Loucy (cell line): ENCODE measurements around the gene P2RX3.
A peak's percentile ranks its signal among the peaks of the same experiment; 100 is the strongest.

ENCODE experiments used
- H2AFZ ChIP-seq: fragments of 200-600 bp; sonication (generic); 2 replicates; pipeline ENCODE4 v1.6.0; 2016; ENCODE audit warnings: antibody characterized with exemption, mild to moderate bottlenecking, low read length, moderate library complexity
- H3F3A ChIP-seq: fragments of 200-600 bp; 2 replicates; pipeline ENCODE4 v1.6.0; 2016; ENCODE audit warnings: antibody characterized with exemption, low read depth, mild to moderate bottlenecking
- H3K27me3 ChIP-seq: fragments of 200-600 bp; sonication (generic); 2 replicates; pipeline ENCODE4 v1.6.1; 2014; ENCODE audit warnings: low read length, mild to moderate bottlenecking; ENCODE audit not compliant: insufficient read depth, poor library complexity, severe bottlenecking
- H3K36me3 ChIP-seq: fragments of 200-600 bp; sonication (generic); 2 replicates; pipeline ENCODE4 v1.6.1; 2016; ENCODE audit warnings: low read length; ENCODE audit not compliant: insufficient read depth
- H3K4me1 ChIP-seq: fragments of 200-600 bp; sonication (generic); 2 replicates; pipeline ENCODE4 v1.5.1; 2014; ENCODE audit warnings: low read length, mild to moderate bottlenecking; ENCODE audit not compliant: insufficient read depth, poor library complexity, severe bottlenecking
- H3K4me2 ChIP-seq: fragments of 200-600 bp; sonication (generic); 2 replicates; pipeline ENCODE4 v1.6.0; 2014; ENCODE audit warnings: antibody characterized with exemption, low read length, low read depth, mild to moderate bottlenecking; ENCODE audit not compliant: poor library complexity, severe bottlenecking
- H3K4me3 ChIP-seq: fragments of 200-600 bp; sonication (generic); 2 replicates; pipeline ENCODE4 v1.5.1; 2014; ENCODE audit warnings: low read length, mild to moderate bottlenecking, mixed read lengths; ENCODE audit not compliant: poor library complexity, severe bottlenecking
- H3K79me2 ChIP-seq: fragments of 200-600 bp; sonication (generic); 2 replicates; pipeline ENCODE4 v1.6.1; 2014; ENCODE audit warnings: low read length; ENCODE audit not compliant: insufficient read depth
- H3K9ac ChIP-seq: fragments of 200-600 bp; sonication (generic); 2 replicates; pipeline ENCODE4 v1.6.0; 2014; ENCODE audit warnings: mild to moderate bottlenecking, low read depth, low read length, moderate library complexity; ENCODE audit not compliant: poor library complexity, severe bottlenecking
- H3K9me2 ChIP-seq: fragments of 200-600 bp; sonication (generic); replicated peaks from 2 replicates; pipeline ENCODE4 v1.6.1; 2016; ENCODE audit warnings: low read depth, low read length, mixed read lengths
- H3K9me3 ChIP-seq: fragments of 200-600 bp; sonication (generic); 2 replicates; pipeline ENCODE4 v1.6.1; 2014; ENCODE audit warnings: mild to moderate bottlenecking, antibody characterized with exemption, low read length, low read depth; ENCODE audit not compliant: insufficient read depth
- H4K20me1 ChIP-seq: fragments of 200-600 bp; sonication (generic); 2 replicates; pipeline ENCODE4 v1.6.0; 2014; ENCODE audit warnings: antibody characterized with exemption, low read length, mild to moderate bottlenecking; ENCODE audit not compliant: insufficient read depth, poor library complexity, severe bottlenecking
- EZH2phosphoT487 ChIP-seq: fragments of 200-600 bp; IDR thresholded peaks from 2 replicates; pipeline ENCODE4 v1.6.1; 2018; ENCODE audit warnings: antibody characterized with exemption, mild to moderate bottlenecking, moderate library complexity, borderline replicate concordance
- TF ChIP-seq, protein P1 (sequence below): fragments of 200-600 bp; sonication (generic); conservative IDR thresholded peaks from 2 replicates; pipeline ENCODE4 v1.5.1; 2014; ENCODE audit warnings: mild to moderate bottlenecking, antibody characterized with exemption, low read length

The P2RX3 gene

DNA sequence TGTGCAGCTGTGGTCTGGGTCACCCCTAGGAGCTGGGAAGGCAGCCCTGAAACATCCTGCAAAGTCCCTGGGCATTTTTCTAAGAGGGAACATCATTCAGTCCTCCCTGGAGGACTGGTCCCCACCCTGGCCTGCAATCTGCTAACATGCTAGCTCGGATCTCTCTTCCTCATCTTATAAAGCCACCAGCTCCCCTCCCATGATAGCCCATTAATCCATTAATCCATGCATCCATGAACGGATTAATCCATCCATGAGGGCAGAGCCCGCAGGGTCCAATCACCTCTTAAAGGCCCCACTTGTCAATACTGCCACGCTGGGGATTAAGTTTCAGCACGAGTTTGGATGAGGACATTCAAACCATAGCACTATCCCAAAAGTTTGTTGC is 30.7 kb downstream of the P2RX3 start:
- H3K36me3 ChIP-seq = no peaks in the 10 kb centered on the region
- H3K9ac ChIP-seq = no peak overlapping the region
- no peak overlapping the region for H3K4me3 ChIP-seq
- TF ChIP-seq EZH2phosphoT487 = no peak
- TF ChIP-seq, protein P1, sequence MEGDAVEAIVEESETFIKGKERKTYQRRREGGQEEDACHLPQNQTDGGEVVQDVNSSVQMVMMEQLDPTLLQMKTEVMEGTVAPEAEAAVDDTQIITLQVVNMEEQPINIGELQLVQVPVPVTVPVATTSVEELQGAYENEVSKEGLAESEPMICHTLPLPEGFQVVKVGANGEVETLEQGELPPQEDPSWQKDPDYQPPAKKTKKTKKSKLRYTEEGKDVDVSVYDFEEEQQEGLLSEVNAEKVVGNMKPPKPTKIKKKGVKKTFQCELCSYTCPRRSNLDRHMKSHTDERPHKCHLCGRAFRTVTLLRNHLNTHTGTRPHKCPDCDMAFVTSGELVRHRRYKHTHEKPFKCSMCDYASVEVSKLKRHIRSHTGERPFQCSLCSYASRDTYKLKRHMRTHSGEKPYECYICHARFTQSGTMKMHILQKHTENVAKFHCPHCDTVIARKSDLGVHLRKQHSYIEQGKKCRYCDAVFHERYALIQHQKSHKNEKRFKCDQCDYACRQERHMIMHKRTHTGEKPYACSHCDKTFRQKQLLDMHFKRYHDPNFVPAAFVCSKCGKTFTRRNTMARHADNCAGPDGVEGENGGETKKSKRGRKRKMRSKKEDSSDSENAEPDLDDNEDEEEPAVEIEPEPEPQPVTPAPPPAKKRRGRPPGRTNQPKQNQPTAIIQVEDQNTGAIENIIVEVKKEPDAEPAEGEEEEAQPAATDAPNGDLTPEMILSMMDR = no peak
- no peak overlapping the region for H3K4me2 ChIP-seq
- H3K4me1 ChIP-seq = peaks cover 9% of the 10 kb centered on the region
- H3K9me2 ChIP-seq = no peaks in the 10 kb centered on the region
- no peaks in the 10 kb centered on the region for H3F3A ChIP-seq
- H3K27me3 ChIP-seq = no peaks in the 10 kb centered on the region
- H3K79me2 ChIP-seq = no peaks in the 10 kb centered on the region
- no peak overlapping the region for H2AFZ ChIP-seq
- H3K9me3 ChIP-seq = no peaks in the 10 kb centered on the region
- H4K20me1 ChIP-seq = no peaks in the 10 kb centered on the region

DNA sequence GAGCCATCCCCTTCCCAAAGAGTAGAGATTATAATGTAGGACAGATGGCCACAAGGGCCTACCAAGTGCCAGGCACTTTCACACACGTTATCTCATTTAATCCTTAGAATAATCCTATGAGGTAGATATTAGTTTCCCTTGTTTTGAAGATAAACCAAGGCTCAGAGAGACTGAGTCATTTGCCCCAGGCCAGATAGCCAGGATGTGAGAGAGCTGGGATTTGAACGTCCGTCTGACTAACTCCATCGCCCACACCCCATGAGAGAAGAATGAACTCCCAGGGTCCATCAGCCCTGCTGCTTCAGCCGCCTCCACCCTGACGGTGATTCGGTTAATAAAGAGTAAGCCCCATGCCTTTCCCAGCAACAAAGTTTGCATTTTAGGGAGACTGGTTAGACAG is 32.1 kb downstream of the P2RX3 start:
- H3F3A ChIP-seq = no peaks in the 10 kb centered on the region
- no peaks in the 10 kb centered on the region for H3K9me2 ChIP-seq
- H3K36me3 ChIP-seq = no peaks in the 10 kb centered on the region
- no peaks in the 10 kb centered on the region for H4K20me1 ChIP-seq
- no peak overlapping the region for H2AFZ ChIP-seq
- H3K79me2 ChIP-seq = no peaks in the 10 kb centered on the region
- no peaks in the 10 kb centered on the region for H3K27me3 ChIP-seq
- no peak overlapping the region for H3K4me2 ChIP-seq
- TF ChIP-seq EZH2phosphoT487 = no peak
- TF ChIP-seq, protein P1 = no peak
- peaks cover 9% of the 10 kb centered on the region for H3K4me1 ChIP-seq
- H3K9me3 ChIP-seq = no peaks in the 10 kb centered on the region
- H3K9ac ChIP-seq = no peak overlapping the region
- no peak overlapping the region for H3K4me3 ChIP-seq

DNA sequence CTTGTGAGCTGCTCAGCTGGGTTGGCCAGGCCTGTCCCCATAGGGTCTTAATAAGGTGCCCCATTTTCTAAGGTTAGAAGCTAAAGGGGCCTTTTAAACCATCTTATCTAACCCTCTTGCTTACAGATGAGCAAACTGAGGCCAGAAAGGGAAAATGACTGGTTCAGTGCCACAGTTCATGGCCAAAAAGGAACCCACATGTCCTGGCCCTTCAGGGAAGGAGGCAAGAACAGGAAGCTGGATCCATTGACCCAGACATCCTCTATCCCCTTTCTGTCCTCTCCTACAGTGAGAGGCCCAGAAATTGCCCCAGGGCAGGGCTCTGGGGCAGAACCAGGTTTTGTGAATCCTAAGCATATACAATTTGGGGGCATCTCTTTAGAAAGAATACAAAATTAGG is 32.8 kb downstream of the P2RX3 start:
- H3K9me3 ChIP-seq = no peaks in the 10 kb centered on the region
- TF ChIP-seq, protein P1 = no peak
- no peak for TF ChIP-seq EZH2phosphoT487

More for the DNA sequence above, 32.8 kb downstream of the P2RX3 start:
- Histone ChIP-seq H3K4me3 (no peak overlapping the region), H3K4me2 (no peak overlapping the region), H3K36me3 (no peaks in the 10 kb centered on the region), H3K79me2 (no peaks in the 10 kb centered on the region), H2AFZ (peak overlapping the region; percentile 18; the same call in 1 of the 2 replicates), H3K9me2 (no peaks in the 10 kb centered on the region), H3K27me3 (no peaks in the 10 kb centered on the region), H3K4me1 (peaks cover 9% of the 10 kb centered on the region), H3K9ac (no peak overlapping the region), H3F3A (no peaks in the 10 kb centered on the region), H4K20me1 (no peaks in the 10 kb centered on the region)
